Activated T-helper 17 cell treated with anti-CD3 and anti-CD28 coated beads, Interleukin-2, amount 50 U/mL, for 72 hours (primary cell): ENCODE measurements around the gene FARP1. TPM values are rescaled to one million over a fixed set of nuclear protein-coding genes. Genes with fewer than 3 reads are reported as not detected.

Source experiments
- ATAC-seq: fragments of 150-1000 bp; cut with Tn5 transposase; replicated peaks from 2 replicates; pipeline ENCODE4 v1.10.0; 2021; ENCODE audit warnings: mild to moderate bottlenecking, moderate library complexity
- H3K27ac Mint-ChIP-seq: one replicate; pipeline ENCODE4 v1.8.0; 2022; ENCODE audit warnings: mixed read lengths
- H3K27me3 Mint-ChIP-seq: one replicate; pipeline ENCODE4 v1.8.0; 2022; ENCODE audit warnings: mixed read lengths
- H3K36me3 Mint-ChIP-seq: one replicate; pipeline ENCODE4 v1.8.0; 2022; ENCODE audit warnings: low read depth, mild to moderate bottlenecking, mixed read lengths
- H3K4me1 Mint-ChIP-seq: one replicate; pipeline ENCODE4 v1.8.0; 2022; ENCODE audit warnings: mixed read lengths
- H3K4me3 Mint-ChIP-seq: one replicate; pipeline ENCODE4 v1.8.0; 2022; ENCODE audit warnings: mild to moderate bottlenecking, mixed read lengths
- H3K9me3 Mint-ChIP-seq: one replicate; pipeline ENCODE4 v1.8.0; 2022; ENCODE audit warnings: mixed read lengths
- total RNA-seq, 2 donors: library from RNA; stranded (reverse); gene quantifications; one replicate each; pipeline ENCODE4 v1.2.3, GENCODE V29; 2022

Gene FARP1
- total RNA-seq, 2 donors from 2014 or later, result 1.1 to 1.7 TPM

- peaks cover 3% of the 10 kb centered on the region for H3K27me3 Mint-ChIP-seq
- no peak for ATAC-seq
- H3K27ac Mint-ChIP-seq, result no peak overlapping the region
- no peaks in the 10 kb centered on the region for H3K9me3 Mint-ChIP-seq
- H3K4me1 Mint-ChIP-seq, result no peaks in the 10 kb centered on the region
- no peak overlapping the region for H3K4me3 Mint-ChIP-seq
- no peaks in the 10 kb centered on the region for H3K36me3 Mint-ChIP-seq
Measured at GRCh38 chr13:98288211-98288610, 145.3 kb downstream of the FARP1 start.

GRCh38 chr13:98289339-98289945, 146.5 kb downstream of the FARP1 start:
- H3K27me3 Mint-ChIP-seq, result peaks cover 6% of the 10 kb centered on the region
- H3K4me3 Mint-ChIP-seq, result no peak overlapping the region
- H3K9me3 Mint-ChIP-seq, result no peaks in the 10 kb centered on the region
- no peaks in the 10 kb centered on the region for H3K4me1 Mint-ChIP-seq
- H3K36me3 Mint-ChIP-seq, result no peaks in the 10 kb centered on the region
- no peak for ATAC-seq
- H3K27ac Mint-ChIP-seq, result no peak overlapping the region

- Mint-ChIP-seq H3K4me1 (no peaks in the 10 kb centered on the region), H3K36me3 (no peaks in the 10 kb centered on the region), H3K27ac (no peak overlapping the region), H3K4me3 (no peak overlapping the region), H3K27me3 (peaks cover 6% of the 10 kb centered on the region), H3K9me3 (no peaks in the 10 kb centered on the region)
- no peak for ATAC-seq
Measured at GRCh38 chr13:98290261-98290660, 147.4 kb downstream of the FARP1 start.

- Mint-ChIP-seq H3K4me1 (no peaks in the 10 kb centered on the region), H3K36me3 (no peaks in the 10 kb centered on the region), H3K9me3 (no peaks in the 10 kb centered on the region), H3K27me3 (peaks cover 10% of the 10 kb centered on the region), H3K27ac (no peak overlapping the region), H3K4me3 (no peak overlapping the region)
- no peak for ATAC-seq
Measured at GRCh38 chr13:98291658-98292057, 148.8 kb downstream of the FARP1 start.

- Mint-ChIP-seq H3K27me3 (peaks cover 16% of the 10 kb centered on the region), H3K36me3 (no peaks in the 10 kb centered on the region), H3K27ac (no peak overlapping the region), H3K9me3 (no peaks in the 10 kb centered on the region), H3K4me1 (no peaks in the 10 kb centered on the region), H3K4me3 (no peak overlapping the region)
- no peak for ATAC-seq
Measured at GRCh38 chr13:98293103-98293502, 150.2 kb downstream of the FARP1 start.

GRCh38 chr13:98293570-98294142, 150.8 kb downstream of the FARP1 start:
- no peak overlapping the region for H3K4me3 Mint-ChIP-seq

GRCh38 chr13:98295371-98295770, 152.5 kb downstream of the FARP1 start:
- no peak for ATAC-seq
- Mint-ChIP-seq H3K4me3 (no peak overlapping the region), H3K9me3 (no peaks in the 10 kb centered on the region), H3K27me3 (peaks cover 19% of the 10 kb centered on the region), H3K27ac (no peak overlapping the region), H3K4me1 (no peaks in the 10 kb centered on the region), H3K36me3 (no peaks in the 10 kb centered on the region)

More at GRCh38 chr13:98293570-98294142, 150.8 kb downstream of the FARP1 start:
- H3K27ac Mint-ChIP-seq, result no peak overlapping the region
- no peak for ATAC-seq
- peaks cover 20% of the 10 kb centered on the region for H3K27me3 Mint-ChIP-seq
- H3K9me3 Mint-ChIP-seq, result no peaks in the 10 kb centered on the region
- no peaks in the 10 kb centered on the region for H3K4me1 Mint-ChIP-seq
- H3K36me3 Mint-ChIP-seq, result no peaks in the 10 kb centered on the region

- no peak for ATAC-seq
- H3K27me3 Mint-ChIP-seq, result peaks cover 22% of the 10 kb centered on the region
- no peaks in the 10 kb centered on the region for H3K9me3 Mint-ChIP-seq
Measured at GRCh38 chr13:98297051-98297450, 154.2 kb downstream of the FARP1 start.

GRCh38 chr13:98297745-98298144, 154.9 kb downstream of the FARP1 start:
- no peaks in the 10 kb centered on the region for H3K36me3 Mint-ChIP-seq
- H3K4me1 Mint-ChIP-seq, result no peaks in the 10 kb centered on the region
- H3K27ac Mint-ChIP-seq, result no peak overlapping the region

More at GRCh38 chr13:98297051-98297450, 154.2 kb downstream of the FARP1 start:
- Mint-ChIP-seq H3K27ac (no peak overlapping the region), H3K36me3 (no peaks in the 10 kb centered on the region), H3K4me3 (no peak overlapping the region), H3K4me1 (no peaks in the 10 kb centered on the region)

GRCh38 chr13:98298599-98298998, 155.7 kb downstream of the FARP1 start:
- Mint-ChIP-seq H3K9me3 (no peaks in the 10 kb centered on the region), H3K4me3 (no peak overlapping the region), H3K4me1 (no peaks in the 10 kb centered on the region), H3K27me3 (peaks cover 29% of the 10 kb centered on the region), H3K36me3 (no peaks in the 10 kb centered on the region), H3K27ac (no peak overlapping the region)
- no peak for ATAC-seq

More at GRCh38 chr13:98297745-98298144, 154.9 kb downstream of the FARP1 start:
- Mint-ChIP-seq H3K9me3 (no peaks in the 10 kb centered on the region), H3K4me3 (no peak overlapping the region), H3K27me3 (peaks cover 28% of the 10 kb centered on the region)
- ATAC-seq, result no peak

GRCh38 chr13:98299235-98299965, 156.5 kb downstream of the FARP1 start:
- Mint-ChIP-seq H3K9me3 (no peaks in the 10 kb centered on the region), H3K4me1 (no peaks in the 10 kb centered on the region), H3K36me3 (no peaks in the 10 kb centered on the region), H3K27me3 (peaks cover 31% of the 10 kb centered on the region), H3K27ac (no peak overlapping the region), H3K4me3 (no peak overlapping the region)
- ATAC-seq, result no peak

GRCh38 chr13:98299966-98300350, 157.1 kb downstream of the FARP1 start:
- Mint-ChIP-seq H3K36me3 (no peaks in the 10 kb centered on the region), H3K9me3 (no peaks in the 10 kb centered on the region), H3K4me1 (no peaks in the 10 kb centered on the region), H3K27ac (no peak overlapping the region), H3K27me3 (peaks cover 31% of the 10 kb centered on the region), H3K4me3 (no peak overlapping the region)
- no peak for ATAC-seq

GRCh38 chr13:98300956-98301641, 158.2 kb downstream of the FARP1 start:
- peaks cover 33% of the 10 kb centered on the region for H3K27me3 Mint-ChIP-seq
- no peak overlapping the region for H3K4me3 Mint-ChIP-seq
- no peak overlapping the region for H3K27ac Mint-ChIP-seq
- no peaks in the 10 kb centered on the region for H3K9me3 Mint-ChIP-seq
- H3K36me3 Mint-ChIP-seq, result no peaks in the 10 kb centered on the region
- no peak for ATAC-seq
- no peaks in the 10 kb centered on the region for H3K4me1 Mint-ChIP-seq

GRCh38 chr13:98301721-98302120, 158.8 kb downstream of the FARP1 start:
- peaks cover 30% of the 10 kb centered on the region for H3K27me3 Mint-ChIP-seq
- no peaks in the 10 kb centered on the region for H3K36me3 Mint-ChIP-seq
- H3K9me3 Mint-ChIP-seq, result no peaks in the 10 kb centered on the region
- H3K4me1 Mint-ChIP-seq, result no peaks in the 10 kb centered on the region
- ATAC-seq, result no peak
- H3K4me3 Mint-ChIP-seq, result no peak overlapping the region
- H3K27ac Mint-ChIP-seq, result no peak overlapping the region
